Right lobe of liver (tissue), 4 donors: ENCODE results near the gene CAVIN2.

ENCODE experiments used
- CTCF ChIP-seq, 4 donors: fragments of 200-600 bp in 3 of 4; fragments of 450-650 bp in 1 of 4; IDR thresholded peaks; one replicate each; pipeline versions ENCODE4 v1.5.1 to v1.8.0; 2016 to 2022; ENCODE audit warnings: antibody characterized with exemption in 4 of 4, mild to moderate bottlenecking in 2 of 4
- POLR2A ChIP-seq: fragments of 450-650 bp; IDR thresholded peaks from one replicate; pipeline ENCODE4 v1.6.1; 2017; ENCODE audit warnings: antibody characterized with exemption, mild to moderate bottlenecking
- donor health status: DM: no; HTN: no; CAD: no.
- donor health status: DM: no; HTN: no; CAD: no.
- donor health status: DM: no; HTN: yes; CAD: no.

- no peak for TF ChIP-seq CTCF (IDR thresholded peaks at IDR 0.05)
- no peak for TF ChIP-seq POLR2A
Observed at GRCh38 chr2:191895743-191896142, 48.9 kb upstream of the CAVIN2 start.
